ENCODE measurements around the gene DEGS2.

- TF ChIP-seq EZH2 (IDR thresholded peaks at IDR 0.05; ENCODE audit: insufficient read depth, poor library complexity, severe bottlenecking) = no peak
- TF ChIP-seq EZH2phosphoT487 (IDR thresholded peaks at IDR 0.05; ENCODE audit: insufficient read depth, low read depth) = no peak
Observed at GRCh38 chr14:100146531-100147091, 12.8 kb downstream of the DEGS2 start.
